NCI-H2227 (cell line): ENCODE results near the gene CHST5.

Source experiments
- DNase-seq: peaks from one replicate; lab custom pipeline; 2025; ENCODE audit not compliant: unreplicated experiment; lab: John Stamatoyannopoulos, UW

CHST5 gene

GRCh38 chr16:75535901-75536300 lies at the start of gene CHST5:
Gene CHST5, minus strand, starts transcription at chr16:75536108. Its CDS starts 5,724 bp downstream, at chr16:75530384.
- no peak for DNase-seq

GRCh38 chr16:75584108-75584507 lies 48.2 kb upstream of the CHST5 start:
- no peak for DNase-seq

GRCh38 chr16:75579281-75579834 lies 43.5 kb upstream of the CHST5 start:
- no peak for DNase-seq

GRCh38 chr16:75578725-75579124 lies 42.8 kb upstream of the CHST5 start:
- DNase-seq, result no peak

GRCh38 chr16:75578212-75578611 lies 42.3 kb upstream of the CHST5 start:
- no peak for DNase-seq

GRCh38 chr16:75576384-75576811 lies 40.5 kb upstream of the CHST5 start:
- no peak for DNase-seq

GRCh38 chr16:75575958-75576357 lies 40.0 kb upstream of the CHST5 start:
- no peak for DNase-seq

- DNase-seq, result no peak
Measured at GRCh38 chr16:75573955-75574354, 38.0 kb upstream of the CHST5 start.

- DNase-seq, result no peak
Measured at GRCh38 chr16:75572864-75573542, 37.1 kb upstream of the CHST5 start.

GRCh38 chr16:75570396-75571065 lies 34.6 kb upstream of the CHST5 start:
- DNase-seq, result no peak

GRCh38 chr16:75567911-75568310 lies 32.0 kb upstream of the CHST5 start:
- DNase-seq, result no peak

- DNase-seq, result no peak
Measured at GRCh38 chr16:75566758-75567255, 30.9 kb upstream of the CHST5 start.

- peak; percentile 91 for DNase-seq
Measured at GRCh38 chr16:75566040-75566757, 30.3 kb upstream of the CHST5 start, which contains the start of gene GABARAPL2. Gene GABARAPL2, plus strand, starts transcription at chr16:75566379. Its CDS starts 108 bp downstream, at chr16:75566487.

- no peak for DNase-seq
Measured at GRCh38 chr16:75565640-75566039, 29.7 kb upstream of the CHST5 start.

GRCh38 chr16:75559564-75560372 lies 23.9 kb upstream of the CHST5 start:
- peak; percentile 27 for DNase-seq

GRCh38 chr16:75558846-75559401 lies 23.0 kb upstream of the CHST5 start:
- DNase-seq, result no peak

GRCh38 chr16:75556431-75556950 lies 20.6 kb upstream of the CHST5 start:
- peak; percentile 38 for DNase-seq

- DNase-seq, result peak; percentile 93
Measured at GRCh38 chr16:75555707-75556430, 20.0 kb upstream of the CHST5 start, which contains the start of gene TMEM231. Gene TMEM231, minus strand, starts transcription at chr16:75556252. Its CDS starts 43 bp downstream, at chr16:75556209.

GRCh38 chr16:75555213-75555706 lies 19.4 kb upstream of the CHST5 start:
- peak; percentile 91 for DNase-seq
